ENCODE data around the gene EIF4G3. TPM values are rescaled to one million over a fixed set of nuclear protein-coding genes. Genes with fewer than 3 reads are reported as not detected.

The EIF4G3 gene
- total and polyA plus RNA-seq, 2 donors (not counting 1 experiment from before 2014, with no cell fraction given) = 53.5 to 67.0 TPM

- Histone ChIP-seq H3K36me3 (ENCODE audit: control insufficient read depth, insufficient read depth, low read length) (no peaks in the 10 kb centered on the region), H3K4me3 (replicated peaks in 1 of 4; ENCODE audit: control extremely low read depth in 1 of 4, insufficient read depth in 1 of 4, low read depth in 3 of 4, low read length in 4 of 4) (no peak overlapping the region), H3K27me3 (ENCODE audit: control insufficient read depth, insufficient read depth, low read length) (no peaks in the 10 kb centered on the region), H3K4me2 (ENCODE audit: extremely low read depth, insufficient read depth, low read length) (no peak overlapping the region), H3K9me3 (ENCODE audit: control insufficient read depth, insufficient read depth, low read depth, low read length) (no peaks in the 10 kb centered on the region), H2AFZ (ENCODE audit: low read length) (no peak overlapping the region), H3K4me1 (ENCODE audit: control insufficient read depth, extremely low read depth, insufficient read depth, low read length) (no peaks in the 10 kb centered on the region), H3K9ac (ENCODE audit: insufficient read depth, low read length) (no peak overlapping the region), H4K20me1 (ENCODE audit: control insufficient read depth, extremely low read depth, insufficient read depth, low read length) (no peaks in the 10 kb centered on the region), H3K27ac (ENCODE audit: insufficient read depth, low read length) (no peak overlapping the region), H3K79me2 (ENCODE audit: control insufficient read depth, insufficient read depth, low read length) (peaks cover 24% of the 10 kb centered on the region)
- no peak for DNase-seq (ENCODE audit: low read depth in 2 of 2)
- no peak for TF ChIP-seq CTCF (conservative IDR thresholded peaks at IDR 0.05 in 1 of 2, IDR thresholded peaks at IDR 0.05 in 1 of 2; ENCODE audit: low read depth in 1 of 2, low read length in 2 of 2)
- no peak for TF ChIP-seq EZH2 (IDR thresholded peaks at IDR 0.05; ENCODE audit: low read length, missing control alignments)
Measured at GRCh38 chr1:21034725-21035628, 141.7 kb downstream of the EIF4G3 start.

GRCh38 chr1:21032741-21033140, 144.0 kb downstream of the EIF4G3 start:
- H3K27ac ChIP-seq (ENCODE audit: insufficient read depth, low read length) = no peak overlapping the region
- no peak for DNase-seq (ENCODE audit: low read depth in 2 of 2)
- H3K36me3 ChIP-seq (ENCODE audit: control insufficient read depth, insufficient read depth, low read length) = no peaks in the 10 kb centered on the region
- H3K9me3 ChIP-seq (ENCODE audit: control insufficient read depth, insufficient read depth, low read depth, low read length) = no peaks in the 10 kb centered on the region
- no peak overlapping the region for H2AFZ ChIP-seq (ENCODE audit: low read length)
- no peaks in the 10 kb centered on the region for H3K4me1 ChIP-seq (ENCODE audit: control insufficient read depth, extremely low read depth, insufficient read depth, low read length)
- H4K20me1 ChIP-seq (ENCODE audit: control insufficient read depth, extremely low read depth, insufficient read depth, low read length) = no peaks in the 10 kb centered on the region
- H3K4me2 ChIP-seq (ENCODE audit: extremely low read depth, insufficient read depth, low read length) = no peak overlapping the region
- no peaks in the 10 kb centered on the region for H3K27me3 ChIP-seq (ENCODE audit: control insufficient read depth, insufficient read depth, low read length)
- H3K9ac ChIP-seq (ENCODE audit: insufficient read depth, low read length) = no peak overlapping the region
- H3K79me2 ChIP-seq (ENCODE audit: control insufficient read depth, insufficient read depth, low read length) = peaks cover 25% of the 10 kb centered on the region
- no peak overlapping the region for H3K4me3 ChIP-seq (replicated peaks in 1 of 4; ENCODE audit: control extremely low read depth in 1 of 4, insufficient read depth in 1 of 4, low read depth in 3 of 4, low read length in 4 of 4)
- TF ChIP-seq CTCF (conservative IDR thresholded peaks at IDR 0.05 in 1 of 2, IDR thresholded peaks at IDR 0.05 in 1 of 2; ENCODE audit: low read depth in 1 of 2, low read length in 2 of 2) (no peak), EZH2 (IDR thresholded peaks at IDR 0.05; ENCODE audit: low read length, missing control alignments) (no peak)

GRCh38 chr1:21030181-21030580, 146.5 kb downstream of the EIF4G3 start:
- TF ChIP-seq CTCF (conservative IDR thresholded peaks at IDR 0.05 in 1 of 2, IDR thresholded peaks at IDR 0.05 in 1 of 2; ENCODE audit: low read depth in 1 of 2, low read length in 2 of 2) = no peak
- TF ChIP-seq EZH2 (IDR thresholded peaks at IDR 0.05; ENCODE audit: low read length, missing control alignments) = no peak
- H3K27ac ChIP-seq (ENCODE audit: insufficient read depth, low read length) = no peak overlapping the region
- no peak for DNase-seq (ENCODE audit: low read depth in 2 of 2)
- no peaks in the 10 kb centered on the region for H3K36me3 ChIP-seq (ENCODE audit: control insufficient read depth, insufficient read depth, low read length)
- no peak overlapping the region for H3K9ac ChIP-seq (ENCODE audit: insufficient read depth, low read length)
- no peaks in the 10 kb centered on the region for H3K4me1 ChIP-seq (ENCODE audit: control insufficient read depth, extremely low read depth, insufficient read depth, low read length)
- no peak overlapping the region for H3K4me2 ChIP-seq (ENCODE audit: extremely low read depth, insufficient read depth, low read length)
- no peak overlapping the region for H3K4me3 ChIP-seq (replicated peaks in 1 of 4; ENCODE audit: control extremely low read depth in 1 of 4, insufficient read depth in 1 of 4, low read depth in 3 of 4, low read length in 4 of 4)
- no peaks in the 10 kb centered on the region for H4K20me1 ChIP-seq (ENCODE audit: control insufficient read depth, extremely low read depth, insufficient read depth, low read length)
- H3K9me3 ChIP-seq (ENCODE audit: control insufficient read depth, insufficient read depth, low read depth, low read length) = no peaks in the 10 kb centered on the region
- H2AFZ ChIP-seq (ENCODE audit: low read length) = no peak overlapping the region
- peaks cover 12% of the 10 kb centered on the region for H3K79me2 ChIP-seq (ENCODE audit: control insufficient read depth, insufficient read depth, low read length)
- no peaks in the 10 kb centered on the region for H3K27me3 ChIP-seq (ENCODE audit: control insufficient read depth, insufficient read depth, low read length)
